HepG2 (cell line): ENCODE measurements around the gene CFL1. TPM values are rescaled to one million over a fixed set of nuclear protein-coding genes. Genes with fewer than 3 reads are reported as not detected.

Experiments used
- EEA1 ChIP-seq: sonication (generic); formaldehyde crosslinking; IDR thresholded peaks from 2 replicates; pipeline ENCODE4 v1.5.1; 2020; ENCODE audit warnings: mild to moderate bottlenecking, missing genetic modification reagents, borderline replicate concordance
- GFI1 ChIP-seq: sonication (generic); formaldehyde crosslinking; IDR thresholded peaks from 2 replicates; pipeline ENCODE4 v1.5.0; 2020; ENCODE audit warnings: missing genetic modification reagents, mild to moderate bottlenecking, borderline replicate concordance
- KDM5A ChIP-seq: fragments of 200-600 bp; sonication (generic); IDR thresholded peaks from 2 replicates; pipeline ENCODE4 v1.7.0; 2018; ENCODE audit warnings: antibody characterized with exemption, mild to moderate bottlenecking, low read length, borderline replicate concordance
- KLF16 ChIP-seq, 2 experiments: sonication (generic) in 1 of 2; formaldehyde crosslinking in 1 of 2; IDR thresholded peaks; 2 replicates each; pipeline versions ENCODE4 v1.6.1 to v1.8.0; 2016 to 2023; ENCODE audit warnings: missing genetic modification reagents in 2 of 2, missing compliant biosample characterization in 1 of 2
- MAFG ChIP-seq: sonication (generic); formaldehyde crosslinking; IDR thresholded peaks from 2 replicates; pipeline ENCODE4 v1.5.1; 2020; ENCODE audit warnings: mild to moderate bottlenecking, missing genetic modification reagents
- MZF1 ChIP-seq: sonication (generic); formaldehyde crosslinking; IDR thresholded peaks from 2 replicates; pipeline ENCODE4 v1.8.1; 2023; ENCODE audit warnings: mild to moderate bottlenecking, missing genetic modification reagents, borderline replicate concordance
- PAWR ChIP-seq: sonication (generic); formaldehyde crosslinking; IDR thresholded peaks from 2 replicates; pipeline ENCODE4 v1.4.0; 2020; ENCODE audit warnings: missing genetic modification reagents, mild to moderate bottlenecking, borderline replicate concordance
- SNAI1 ChIP-seq: sonication (generic); formaldehyde crosslinking; IDR thresholded peaks from 2 replicates; pipeline ENCODE4 v1.5.0; 2020; ENCODE audit warnings: mild to moderate bottlenecking, missing genetic modification reagents, borderline replicate concordance
- SNRNP70 ChIP-seq: fragments of 200-400 bp; formaldehyde crosslinking; IDR thresholded peaks from 2 replicates; pipeline ENCODE4 v1.6.1; 2017; ENCODE audit warnings: mild to moderate bottlenecking, low read depth, low read length, moderate library complexity
- U2AF2 ChIP-seq: fragments of 200-400 bp; formaldehyde crosslinking; IDR thresholded peaks from 2 replicates; pipeline ENCODE4 v1.6.1; 2017; ENCODE audit warnings: low read depth, mild to moderate bottlenecking, low read length
- ZNF33B ChIP-seq: sonication (generic); formaldehyde crosslinking; IDR thresholded peaks from 2 replicates; pipeline ENCODE4 v1.5.1; 2020; ENCODE audit warnings: mild to moderate bottlenecking, missing genetic modification reagents
- ZNF382 ChIP-seq: sonication (generic); formaldehyde crosslinking; IDR thresholded peaks from 2 replicates; pipeline ENCODE4 v1.5.0; 2020; ENCODE audit warnings: missing genetic modification reagents, mild to moderate bottlenecking, borderline replicate concordance
- ZNF597 ChIP-seq: sonication (generic); formaldehyde crosslinking; IDR thresholded peaks from 2 replicates; pipeline ENCODE4 v1.5.0; 2020; ENCODE audit warnings: missing genetic modification reagents
- ZNF703 ChIP-seq: sonication (generic); formaldehyde crosslinking; IDR thresholded peaks from 2 replicates; pipeline ENCODE4 v1.5.1; 2020; ENCODE audit warnings: missing genetic modification reagents, mild to moderate bottlenecking, moderate library complexity, borderline replicate concordance
- ZNF792 ChIP-seq: IDR thresholded peaks from 2 replicates; pipeline ENCODE4 v1.6.1; 2016
- ZSCAN21 ChIP-seq: sonication (generic); formaldehyde crosslinking; IDR thresholded peaks from 2 replicates; pipeline ENCODE4 v1.8.0; 2022; ENCODE audit warnings: mild to moderate bottlenecking, missing genetic modification reagents, moderate library complexity, borderline replicate concordance
- polyA plus RNA-seq, 8 experiments: library from polyadenylated mRNA; depleted of rRNA in 3 of 8; stranded (reverse) in 7 of 8; unstranded in 1 of 8; fragments of >200 nt; fragmentation: Illumina TruSeq in 4 of 8; extraction: Trizol in 4 of 8; gene quantifications; 2 replicates each; pipeline versions ENCODE4 v1.2.1 to v1.2.3, GENCODE V29; 2011 to 2016; ENCODE audit warnings: low read depth in 4 of 8, missing spikeins in 1 of 8, mixed read lengths in 1 of 8; ENCODE audit not compliant: insufficient read depth in 1 of 8
- total RNA-seq, 5 experiments: library from RNA; depleted of rRNA; stranded (reverse); fragments of >200 nt; fragmentation: Illumina TruSeq; extraction: Trizol; gene quantifications; 2 replicates each; pipeline ENCODE4 v1.2.3, GENCODE V29; 2016; ENCODE audit warnings: low read depth in 1 of 5
- TF ChIP-seq, protein P1 (sequence below): IDR thresholded peaks from 2 replicates; pipeline ENCODE4 v1.6.1; 2016; ENCODE audit warnings: mild to moderate bottlenecking, missing biosample characterization, missing genetic modification reagents
- TF ChIP-seq, protein P2 (sequence below): sonication (generic); formaldehyde crosslinking; IDR thresholded peaks from 2 replicates; pipeline ENCODE4 v1.4.0; 2020; ENCODE audit warnings: mild to moderate bottlenecking, missing genetic modification reagents
- TF ChIP-seq, protein P3 (sequence below): sonication (generic); formaldehyde crosslinking; IDR thresholded peaks from 2 replicates; pipeline ENCODE4 v1.8.1; 2023; ENCODE audit warnings: mild to moderate bottlenecking, missing genetic modification reagents, borderline replicate concordance

CFL1 gene
- total and polyA plus RNA-seq, 2 of the 13 experiments (the other 11 are each of a cell fraction or from before 2014, with no cell fraction given), result 379 to 383 TPM

DNA sequence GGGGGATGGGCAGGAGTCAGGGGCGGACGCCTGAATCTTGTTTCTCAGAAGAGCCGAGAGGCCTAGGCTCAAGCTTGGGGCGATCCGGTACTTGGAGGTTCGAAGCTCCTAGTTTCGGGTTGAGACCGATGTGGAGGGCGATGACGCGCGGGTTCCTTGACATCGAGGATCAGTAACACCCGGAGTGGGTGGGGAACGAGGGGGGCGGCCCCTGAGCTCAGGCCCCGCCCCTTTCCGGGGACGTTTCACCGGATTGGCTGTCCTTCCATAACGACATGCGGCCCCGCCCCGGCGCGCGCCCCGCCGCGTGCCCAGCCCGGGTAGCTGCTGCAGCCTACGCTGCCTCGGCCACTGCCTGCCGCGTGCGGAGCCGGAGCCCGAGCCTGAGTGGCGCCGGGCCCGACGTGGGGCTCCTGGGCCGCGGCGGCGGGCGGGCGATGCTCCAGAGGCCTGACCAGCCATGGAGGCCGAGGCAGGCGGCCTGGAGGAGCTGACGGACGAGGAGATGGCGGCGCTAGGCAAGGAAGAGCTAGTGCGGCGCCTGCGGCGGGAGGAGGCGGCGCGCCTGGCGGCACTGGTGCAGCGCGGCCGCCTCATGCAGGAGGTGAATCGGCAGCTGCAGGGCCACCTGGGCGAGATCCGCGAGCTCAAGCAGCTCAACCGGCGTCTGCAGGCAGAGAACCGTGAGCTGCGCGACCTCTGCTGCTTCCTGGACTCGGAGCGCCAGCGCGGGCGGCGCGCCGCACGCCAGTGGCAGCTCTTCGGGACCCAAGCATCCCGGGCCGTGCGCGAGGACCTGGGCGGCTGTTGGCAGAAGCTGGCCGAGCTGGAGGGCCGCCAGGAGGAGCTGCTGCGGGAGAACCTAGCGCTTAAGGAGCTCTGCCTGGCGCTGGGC lies 32.6 kb upstream of the CFL1 start, which contains the start of gene CCDC85B (continued):
- TF ChIP-seq ZNF597 (CRISPR knock-in tag) (no peak), MZF1 (CRISPR knock-in tag) (no peak), ZSCAN21 (peak; percentile 83), ZNF703 (CRISPR knock-in tag) (0 out of 2 replicates have a peak, but pooled peaks have one; percentile 43), GFI1 (CRISPR knock-in tag) (no peak), SNRNP70 (no peak), MAFG (no peak), KLF16 (CRISPR knock-in tag; IDR thresholded peaks at IDR 0.05) (peak in 1 of 2 experiments; percentile 58; a peak in 2 of 4 replicates), ZNF33B (CRISPR knock-in tag) (no peak), ZNF792 (no peak), EEA1 (CRISPR knock-in tag) (peak; percentile 87; the same call in 1 of the 2 replicates), ZNF382 (CRISPR knock-in tag) (no peak), U2AF2 (no peak), PAWR (CRISPR knock-in tag) (no peak), SNAI1 (CRISPR knock-in tag) (no peak), KDM5A (peak; percentile 21; the same call in 1 of the 2 replicates)
- TF ChIP-seq, protein P1, sequence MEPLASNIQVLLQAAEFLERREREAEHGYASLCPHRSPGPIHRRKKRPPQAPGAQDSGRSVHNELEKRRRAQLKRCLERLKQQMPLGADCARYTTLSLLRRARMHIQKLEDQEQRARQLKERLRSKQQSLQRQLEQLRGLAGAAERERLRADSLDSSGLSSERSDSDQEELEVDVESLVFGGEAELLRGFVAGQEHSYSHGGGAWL (CRISPR knock-in tag), result peak; percentile 78; the same call in 1 of the 2 replicates
- TF ChIP-seq, protein P2, sequence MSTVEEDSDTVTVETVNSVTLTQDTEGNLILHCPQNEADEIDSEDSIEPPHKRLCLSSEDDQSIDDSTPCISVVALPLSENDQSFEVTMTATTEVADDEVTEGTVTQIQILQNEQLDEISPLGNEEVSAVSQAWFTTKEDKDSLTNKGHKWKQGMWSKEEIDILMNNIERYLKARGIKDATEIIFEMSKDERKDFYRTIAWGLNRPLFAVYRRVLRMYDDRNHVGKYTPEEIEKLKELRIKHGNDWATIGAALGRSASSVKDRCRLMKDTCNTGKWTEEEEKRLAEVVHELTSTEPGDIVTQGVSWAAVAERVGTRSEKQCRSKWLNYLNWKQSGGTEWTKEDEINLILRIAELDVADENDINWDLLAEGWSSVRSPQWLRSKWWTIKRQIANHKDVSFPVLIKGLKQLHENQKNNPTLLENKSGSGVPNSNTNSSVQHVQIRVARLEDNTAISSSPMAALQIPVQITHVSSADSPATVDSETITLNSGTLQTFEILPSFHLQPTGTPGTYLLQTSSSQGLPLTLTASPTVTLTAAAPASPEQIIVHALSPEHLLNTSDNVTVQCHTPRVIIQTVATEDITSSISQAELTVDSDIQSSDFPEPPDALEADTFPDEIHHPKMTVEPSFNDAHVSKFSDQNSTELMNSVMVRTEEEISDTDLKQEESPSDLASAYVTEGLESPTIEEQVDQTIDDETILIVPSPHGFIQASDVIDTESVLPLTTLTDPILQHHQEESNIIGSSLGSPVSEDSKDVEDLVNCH (CRISPR knock-in tag), result no peak
- TF ChIP-seq, protein P3, sequence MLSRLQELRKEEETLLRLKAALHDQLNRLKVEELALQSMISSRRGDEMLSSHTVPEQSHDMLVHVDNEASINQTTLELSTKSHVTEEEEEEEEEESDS, result no peak
